Endothelial cell of umbilical vein (primary cell): ENCODE results near the gene BCAS3. TPM values are rescaled to one million over a fixed set of nuclear protein-coding genes. Genes with fewer than 3 reads are reported as not detected.

ENCODE experiments used
- BruUV-seq: library from RNA; stranded (reverse); fragments of 400-500 nt; replicated peaks from 2 replicates; lab custom pipeline; 2021; lab: Mats Ljungman, UMichigan
- CTCF ChIA-PET: fragments of 300-600, 350-600 bp; sonication (Branson Sonifier 250); formaldehyde crosslinking; loops from one replicate; lab custom pipeline; 2021; ENCODE audit warnings: antibody characterized with exemption, inconsistent platforms; lab: Charles Lee
- POLR2A ChIA-PET: fragments of 300-600, 350-600 bp; sonication (Branson Sonifier 250); formaldehyde crosslinking; loops from one replicate; lab custom pipeline; 2021; ENCODE audit warnings: antibody characterized with exemption, inconsistent platforms; lab: Charles Lee
- DNase-seq: peaks from one replicate; pipeline ENCODE4 v3.0.0-alpha.2; 2011; ENCODE audit warnings: low read depth, low spot score
- FAIRE-seq: peaks from 2 replicates; lab custom pipeline; 2011; peaks lifted over from hg19 to GRCh38; lab: Jason Lieb, UNC
- H2AFZ ChIP-seq: 2 replicates; pipeline ENCODE4 v1.6.0; 2012; ENCODE audit warnings: low read depth, low read length, control low read depth, inconsistent platforms
- H3K27ac ChIP-seq: 2 replicates; pipeline ENCODE4 v1.5.1; 2011; ENCODE audit warnings: low read depth, mild to moderate bottlenecking, control low read depth, low read length, moderate library complexity; ENCODE audit not compliant: insufficient read depth
- H3K27me3 ChIP-seq, 2 experiments: 2 replicates each; pipeline versions ENCODE4 v1.6.0 to v1.6.1; 2011; ENCODE audit warnings: low read length in 2 of 2, mixed read lengths in 1 of 2; ENCODE audit not compliant: control insufficient read depth in 2 of 2, insufficient read depth in 2 of 2
- H3K36me3 ChIP-seq, 2 experiments: 2 replicates in 1 of 2; 3 replicates in 1 of 2; pipeline ENCODE4 v1.5.1; 2011; ENCODE audit warnings: low read length in 2 of 2, mild to moderate bottlenecking in 1 of 2, moderate library complexity in 1 of 2; ENCODE audit not compliant: control insufficient read depth in 2 of 2, insufficient read depth in 2 of 2; ENCODE audit errors: extremely low read depth in 1 of 2
- H3K4me1 ChIP-seq: 3 replicates; pipeline ENCODE4 v1.5.1; 2011; ENCODE audit warnings: mild to moderate bottlenecking, low read length; ENCODE audit not compliant: control insufficient read depth, insufficient read depth; ENCODE audit errors: extremely low read depth
- H3K4me2 ChIP-seq: 2 replicates; pipeline ENCODE4 v1.6.1; 2011; ENCODE audit warnings: low read length, control low read depth, mixed read lengths; ENCODE audit not compliant: insufficient read depth
- H3K4me3 ChIP-seq, 3 experiments: fragments of 200-600 bp in 1 of 3; sonication (generic), shearing (Covaris generic) in 1 of 3; replicated peaks in 1 of 3; 2 replicates each; pipeline ENCODE4 v1.5.1; 2011 to 2016; ENCODE audit warnings: control low read depth in 3 of 3, low read length in 3 of 3, mild to moderate bottlenecking in 2 of 3, inconsistent platforms in 1 of 3, low read depth in 1 of 3, moderate library complexity in 1 of 3; ENCODE audit not compliant: insufficient read depth in 1 of 3
- H3K79me2 ChIP-seq: 2 replicates; pipeline ENCODE4 v1.6.0; 2012; ENCODE audit warnings: low read length, inconsistent platforms; ENCODE audit not compliant: control insufficient read depth, insufficient read depth
- H3K9ac ChIP-seq: replicated peaks from 2 replicates; pipeline ENCODE3; 2011; ENCODE audit warnings: low read length, control low read depth; ENCODE audit not compliant: insufficient read depth; ENCODE audit errors: extremely low read depth
- H3K9me1 ChIP-seq: replicated peaks from 3 replicates; pipeline ENCODE4 v1.6.0; 2011; ENCODE audit warnings: mild to moderate bottlenecking, low read length; ENCODE audit not compliant: control insufficient read depth, insufficient read depth; ENCODE audit errors: extremely low read depth
- H3K9me3 ChIP-seq: replicated peaks from 2 replicates; pipeline ENCODE4 v1.5.1; 2012; ENCODE audit warnings: low read length, inconsistent platforms; ENCODE audit not compliant: control insufficient read depth, insufficient read depth
- H4K20me1 ChIP-seq: replicated peaks from 2 replicates; pipeline ENCODE3; 2011; ENCODE audit warnings: mild to moderate bottlenecking, low read length; ENCODE audit not compliant: control insufficient read depth, insufficient read depth; ENCODE audit errors: extremely low read depth
- EZH2 ChIP-seq: IDR thresholded peaks from 2 replicates; pipeline ENCODE4 v1.6.1; 2012; ENCODE audit warnings: borderline replicate concordance, low read depth, mild to moderate bottlenecking, moderate library complexity, low read length, inconsistent platforms; ENCODE audit not compliant: severe bottlenecking
- FOS ChIP-seq: IDR thresholded peaks from 2 replicates; pipeline ENCODE4 v1.6.1; 2011; ENCODE audit warnings: mild to moderate bottlenecking, low read length, moderate library complexity, borderline replicate concordance; ENCODE audit not compliant: insufficient read depth
- GATA2 ChIP-seq: IDR thresholded peaks from 2 replicates; pipeline ENCODE4 v1.7.0; 2011; ENCODE audit warnings: low read depth, mild to moderate bottlenecking, moderate library complexity, mixed read lengths, low read length; ENCODE audit not compliant: insufficient read length, insufficient read depth
- JUN ChIP-seq: IDR thresholded peaks from 2 replicates; pipeline ENCODE4 v1.6.1; 2011; ENCODE audit warnings: borderline replicate concordance, low read depth; ENCODE audit not compliant: insufficient read length, insufficient read depth
- MAX ChIP-seq: IDR thresholded peaks from 2 replicates; pipeline ENCODE4 v1.6.1; 2011; ENCODE audit not compliant: insufficient read depth, insufficient read length
- MYC ChIP-seq: IDR thresholded peaks from one replicate; pipeline ENCODE4 v1.6.1; 2011; ENCODE audit warnings: mild to moderate bottlenecking, low read depth, low read length
- POLR2A ChIP-seq: IDR thresholded peaks from 2 replicates; pipeline ENCODE4 v1.6.1; 2012; ENCODE audit warnings: low read depth, mild to moderate bottlenecking, control low read depth, low read length
- POLR2AphosphoS5 ChIP-seq: IDR thresholded peaks from 2 replicates; pipeline ENCODE4 v1.6.1; 2012; ENCODE audit warnings: low read depth, mild to moderate bottlenecking, control low read depth, low read length, moderate library complexity; ENCODE audit not compliant: insufficient read depth
- dilution Hi-C: fragments of 300-500 bp; cut with MboI; formaldehyde crosslinking; loops from one replicate; pipeline ENCODE4 v1.15.0; 2019; ENCODE audit warnings: low sequenced_read_pairs; ENCODE audit not compliant: extremely low pct_ligation_motif_present
- intact Hi-C: fragments of 100-400 bp; cut with micrococcal nuclease; formaldehyde crosslinking; loops from one replicate; pipeline ENCODE4 v1.10.0; 2022
- polyA plus RNA-seq, 4 experiments: library from polyadenylated mRNA; depleted of rRNA in 3 of 4; stranded (reverse) in 3 of 4; unstranded in 1 of 4; fragments of >200 nt; gene quantifications; 2 replicates each; pipeline versions ENCODE4 v1.2.1 to v1.2.3, GENCODE V29; 2011 to 2012; ENCODE audit warnings: missing spikeins in 1 of 4
- total RNA-seq: library from RNA; stranded (reverse); gene quantifications from 2 replicates; pipeline ENCODE4 v1.2.3, GENCODE V29; 2021
- TF ChIP-seq, protein P1 (sequence below), 2 donors: IDR thresholded peaks; 1 replicate in 1 of 2; 2 replicates in 1 of 2; pipeline ENCODE4 v1.5.1; 2011; ENCODE audit warnings: low read length in 2 of 2, mild to moderate bottlenecking in 2 of 2, moderate library complexity in 2 of 2, control low read depth in 1 of 2, inconsistent platforms in 1 of 2, low read depth in 1 of 2; ENCODE audit not compliant: insufficient read depth in 1 of 2; ENCODE audit errors: extremely low read depth in 1 of 2

The BCAS3 gene
- total and polyA plus RNA-seq, 2 donors (not counting 3 experiments of a cell fraction or from before 2014, with no cell fraction given): 8.2 to 16.0 TPM

DNA sequence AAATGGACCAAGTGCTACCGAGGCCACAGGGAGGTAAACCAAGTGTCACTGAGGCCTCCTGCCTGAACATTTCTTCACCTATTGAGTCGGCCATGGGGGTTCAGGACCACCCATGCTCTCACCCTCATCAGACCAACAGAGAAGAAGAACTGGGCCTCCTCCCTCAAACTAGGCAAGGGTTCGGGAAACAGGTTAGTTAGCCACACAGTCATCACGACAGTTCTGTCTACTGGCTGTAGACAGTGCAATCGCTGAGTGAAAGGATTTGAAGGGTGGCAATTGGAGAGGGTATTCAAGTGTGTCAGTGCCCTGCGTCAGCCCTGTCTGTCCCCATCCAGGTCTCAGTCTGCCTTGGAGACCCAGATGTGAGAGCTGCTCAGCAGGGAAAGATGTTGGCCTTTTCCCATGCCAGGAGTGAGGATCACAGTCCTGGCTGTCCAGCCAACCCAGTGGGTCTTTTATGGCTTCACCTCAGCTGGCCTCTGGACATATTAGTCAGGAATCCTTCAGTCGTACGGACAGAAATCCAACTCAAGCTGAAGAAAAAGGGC, 741.9 kb downstream of the BCAS3 start:
- ChIA-PET CTCF (interaction anchor here (0.7 to 1.8 kb wide), 4 partner anchors 62 to 164 kb away, joined by 3 to 7 read pairs (median 4); no protein-coding TSS in a partner anchor), POLR2A (no interaction called here)
- Histone ChIP-seq H3K27me3 (peaks cover 12 to 20% of the 10 kb centered on the region in 2 experiments), H3K4me3 (no peak overlapping the region), H3K4me1 (no peaks in the 10 kb centered on the region), H4K20me1 (no peaks in the 10 kb centered on the region), H3K9me3 (no peaks in the 10 kb centered on the region), H3K79me2 (no peaks in the 10 kb centered on the region), H3K9me1 (no peaks in the 10 kb centered on the region), H3K4me2 (no peak overlapping the region), H3K27ac (no peak overlapping the region), H3K36me3 (no peaks in the 10 kb centered on the region), H2AFZ (no peak overlapping the region), H3K9ac (no peak overlapping the region)
- no TSS peak for BruUV-seq
- DNase-seq: no peak
- intact Hi-C loops (no loop called here), dilution Hi-C loops (no loop called here)
- TF ChIP-seq MYC (no peak), FOS (no peak), POLR2AphosphoS5 (no peak), JUN (no peak), MAX (no peak), POLR2A (no peak), GATA2 (no peak), EZH2 (no peak)
- TF ChIP-seq, protein P1, sequence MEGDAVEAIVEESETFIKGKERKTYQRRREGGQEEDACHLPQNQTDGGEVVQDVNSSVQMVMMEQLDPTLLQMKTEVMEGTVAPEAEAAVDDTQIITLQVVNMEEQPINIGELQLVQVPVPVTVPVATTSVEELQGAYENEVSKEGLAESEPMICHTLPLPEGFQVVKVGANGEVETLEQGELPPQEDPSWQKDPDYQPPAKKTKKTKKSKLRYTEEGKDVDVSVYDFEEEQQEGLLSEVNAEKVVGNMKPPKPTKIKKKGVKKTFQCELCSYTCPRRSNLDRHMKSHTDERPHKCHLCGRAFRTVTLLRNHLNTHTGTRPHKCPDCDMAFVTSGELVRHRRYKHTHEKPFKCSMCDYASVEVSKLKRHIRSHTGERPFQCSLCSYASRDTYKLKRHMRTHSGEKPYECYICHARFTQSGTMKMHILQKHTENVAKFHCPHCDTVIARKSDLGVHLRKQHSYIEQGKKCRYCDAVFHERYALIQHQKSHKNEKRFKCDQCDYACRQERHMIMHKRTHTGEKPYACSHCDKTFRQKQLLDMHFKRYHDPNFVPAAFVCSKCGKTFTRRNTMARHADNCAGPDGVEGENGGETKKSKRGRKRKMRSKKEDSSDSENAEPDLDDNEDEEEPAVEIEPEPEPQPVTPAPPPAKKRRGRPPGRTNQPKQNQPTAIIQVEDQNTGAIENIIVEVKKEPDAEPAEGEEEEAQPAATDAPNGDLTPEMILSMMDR (IDR thresholded peaks at IDR 0.05; ENCODE audit: extremely low read depth in 1 of 2, insufficient read depth in 1 of 2, low read depth in 1 of 2, low read length in 2 of 2): no peak
- no peak for FAIRE-seq
